Measurements from ENCODE around the gene GALNT16.

DNA sequence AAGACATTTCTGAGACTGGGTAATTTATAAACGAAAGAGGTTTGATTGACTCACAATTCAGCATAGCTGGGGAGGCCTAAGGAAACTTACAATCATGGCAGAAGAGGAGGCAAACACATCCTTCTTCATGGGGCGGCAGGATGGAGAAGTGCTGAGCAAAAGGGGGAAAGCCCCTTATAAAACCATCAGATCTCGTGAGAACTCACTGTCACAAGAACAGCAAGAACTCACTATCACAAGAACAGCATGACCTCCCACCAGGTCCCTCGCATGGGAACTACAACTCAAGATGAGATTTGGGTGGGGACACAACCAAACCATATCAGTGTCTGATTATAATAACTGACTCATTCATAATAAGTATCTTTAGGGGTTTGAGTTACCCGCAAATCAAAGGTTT lies 144.9 kb downstream of the GALNT16 start:
- no peak for TF ChIP-seq EZH2 (IDR thresholded peaks at IDR 0.05; ENCODE audit: low read length)
- no peak for TF ChIP-seq CTCF (optimal IDR thresholded peaks at IDR 0.05 in 1 of 3, IDR thresholded peaks at IDR 0.05 in 1 of 3, conservative IDR thresholded peaks at IDR 0.05 in 1 of 3; ENCODE audit: extremely low read depth in 1 of 3, insufficient read depth in 2 of 3, low read length in 3 of 3)
